ENCODE results near the gene TRIO.

DNA sequence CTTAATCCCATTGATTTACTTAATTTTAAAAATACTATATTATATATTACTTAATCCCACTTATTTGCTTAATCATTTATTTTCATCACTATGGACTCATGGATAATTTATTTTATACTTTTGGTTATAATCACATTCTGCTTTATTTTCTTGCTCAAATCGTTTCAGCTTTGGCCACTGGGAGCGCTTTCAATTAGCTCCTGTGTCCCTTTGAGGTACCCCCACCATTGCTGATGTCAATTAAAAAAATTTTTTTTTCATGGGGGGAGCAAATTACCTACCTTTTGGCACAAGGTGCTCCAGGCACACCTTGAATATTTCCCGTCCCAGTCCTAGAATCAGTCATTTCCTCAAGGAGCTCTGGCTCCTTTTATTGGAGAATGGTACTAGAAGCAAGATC, 1.4 kb upstream of the TRIO start:
- TF ChIP-seq SMC3 (IDR thresholded peaks at IDR 0.05; ENCODE audit: low read depth, low read length) (no peak), CTCF (IDR thresholded peaks at IDR 0.05) (no peak; the same call in 1 of the 2 replicates), JUND (IDR thresholded peaks at IDR 0.05) (no peak), MAX (IDR thresholded peaks at IDR 0.05; ENCODE audit: low read depth) (no peak), EP300 (IDR thresholded peaks at IDR 0.05; ENCODE audit: borderline replicate concordance in 1 of 2, low read depth in 1 of 2, low read length in 1 of 2) (no peak), TCF12 (IDR thresholded peaks at IDR 0.05) (no peak)
